ENCODE measurements around the gene KAT2B. TPM values are rescaled to one million over a fixed set of nuclear protein-coding genes. Genes with fewer than 3 reads are reported as not detected.

Gene KAT2B
- total RNA-seq, 2 experiments from 2014 or later, result 9.4 to 11.5 TPM

DNA sequence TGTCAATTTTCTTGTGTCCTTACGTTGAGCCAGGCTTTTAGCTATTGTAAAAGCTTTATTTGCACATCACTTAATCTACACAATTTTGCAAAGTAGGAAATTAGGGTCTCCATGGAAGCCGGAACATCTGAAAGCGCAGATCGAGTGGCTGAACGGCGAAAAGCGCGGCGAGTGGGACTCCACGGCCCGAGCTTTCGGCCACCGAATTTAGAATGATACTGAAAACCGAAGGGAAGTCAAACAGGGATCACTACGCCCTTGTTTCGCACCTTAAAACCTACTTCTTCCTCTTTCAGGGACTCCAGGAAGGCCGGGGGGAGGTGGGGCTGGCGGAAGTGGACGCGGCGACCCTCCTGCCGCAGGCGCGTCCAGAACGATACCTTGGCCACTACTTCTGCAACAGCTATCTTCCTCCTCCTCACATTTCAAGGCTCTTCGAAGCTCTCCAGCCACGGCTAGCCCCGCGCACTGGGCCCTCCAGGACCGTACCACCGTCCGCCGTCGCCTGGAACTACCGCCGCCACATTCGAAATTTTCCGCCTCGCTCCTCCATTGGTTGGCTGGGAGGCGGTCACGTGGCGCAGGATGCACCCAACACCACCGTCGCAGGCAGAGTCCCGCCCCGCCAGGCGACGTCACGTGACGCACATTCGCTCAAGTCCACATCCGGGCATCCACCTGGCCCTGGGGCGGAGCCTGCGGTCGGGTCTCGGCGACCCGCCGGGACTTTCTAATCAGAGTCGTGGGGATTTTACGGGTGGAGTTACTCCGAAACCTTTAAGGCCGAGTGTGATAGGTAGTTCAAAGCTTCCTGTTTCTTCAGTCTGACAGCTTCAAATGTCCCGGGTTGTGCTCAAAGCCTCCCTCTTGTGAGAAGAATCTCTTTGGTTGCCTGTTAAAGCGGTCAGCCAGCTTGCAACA is 145.7 kb downstream of the KAT2B start, which contains the start of gene SGO1:
SGO1 (minus strand) TSS at position 528 of the 921 bp plus-strand sequence. CDS start 2,179 bp downstream, outside the sequence.
- Mint-ChIP-seq H3K36me3 (ENCODE audit: low read depth) (peaks cover 8% of the 10 kb centered on the region), H3K4me1 (ENCODE audit: low read depth) (peaks cover 2% of the 10 kb centered on the region), H3K9me3 (no peaks in the 10 kb centered on the region), H3K27ac (no peak within 1 kb of the TSS), H3K27me3 (ENCODE audit: low read depth) (no peaks in the 10 kb centered on the region), H3K4me3 (no peak within 1 kb of the TSS)
- intact Hi-C loops (cut with micrococcal nuclease), result loop anchor here (1.0 to 2.0 kb wide), 6 partner anchors 132 to 1629 kb away; partner anchors contain the start of gene RAB5A
- CTCF ChIA-PET, result interaction anchor here (0.8 to 1.0 kb wide), 3 partner anchors 82 to 320 kb away, joined by 3 read pairs; no protein-coding TSS in a partner anchor
- peak; percentile 99 for DNase-seq

DNA sequence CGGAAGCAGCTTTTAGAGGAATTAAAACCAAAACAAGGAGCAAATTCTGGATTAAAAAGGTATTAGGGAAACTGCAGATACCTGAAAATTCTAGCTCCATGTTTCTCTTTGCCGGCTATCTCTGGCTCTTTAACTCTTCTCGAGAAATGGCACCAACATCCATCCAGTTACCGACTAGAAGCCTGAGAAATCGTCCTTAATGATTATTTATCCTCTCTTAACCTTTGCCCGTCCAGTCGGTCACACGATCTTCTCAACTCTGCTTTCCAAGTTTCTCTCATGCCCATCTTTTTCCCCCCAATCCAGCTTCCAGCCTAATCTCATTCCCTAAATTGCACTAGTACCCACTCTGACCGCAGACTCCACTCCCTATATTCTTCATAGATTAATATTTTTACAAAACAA is 146.4 kb downstream of the KAT2B start:
- H3K4me1 Mint-ChIP-seq (ENCODE audit: low read depth), result peaks cover 2% of the 10 kb centered on the region
- CTCF ChIA-PET, result interaction anchor here (0.6 to 0.9 kb wide), 2 partner anchors 57 to 145 kb away, joined by 3 read pairs; no protein-coding TSS in a partner anchor
- intact Hi-C loops (cut with micrococcal nuclease), result loop anchor here (1.0 to 2.0 kb wide), 6 partner anchors 132 to 1630 kb away; partner anchors contain the start of gene RAB5A
- DNase-seq, result no peak
- no peaks in the 10 kb centered on the region for H3K27me3 Mint-ChIP-seq (ENCODE audit: low read depth)
- no peak overlapping the region for H3K4me3 Mint-ChIP-seq
- peaks cover 8% of the 10 kb centered on the region for H3K36me3 Mint-ChIP-seq (ENCODE audit: low read depth)
- no peaks in the 10 kb centered on the region for H3K9me3 Mint-ChIP-seq
- no peak overlapping the region for H3K27ac Mint-ChIP-seq

DNA sequence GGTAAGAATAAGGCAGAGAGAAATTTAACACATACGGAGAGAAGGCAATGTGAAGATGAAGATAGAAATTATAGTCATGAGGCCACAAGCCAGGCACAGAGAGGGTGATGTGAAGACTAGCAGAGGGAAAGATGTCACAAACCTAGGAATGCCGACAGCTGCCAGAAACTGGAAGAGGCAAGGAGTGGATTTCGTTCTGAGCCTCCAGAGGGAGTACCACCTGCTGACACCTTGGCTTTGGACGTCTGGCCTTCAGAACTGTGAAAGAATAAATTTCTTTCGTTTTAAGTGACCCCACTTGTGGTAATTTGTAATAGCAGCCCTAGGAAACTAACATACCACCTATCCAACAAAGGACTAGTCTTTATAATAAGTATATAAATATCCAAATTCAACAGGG is 150.7 kb downstream of the KAT2B start:
- no peaks in the 10 kb centered on the region for H3K4me1 Mint-ChIP-seq (ENCODE audit: low read depth)
- H3K27me3 Mint-ChIP-seq (ENCODE audit: low read depth), result no peaks in the 10 kb centered on the region
- no peaks in the 10 kb centered on the region for H3K9me3 Mint-ChIP-seq
- no peaks in the 10 kb centered on the region for H3K36me3 Mint-ChIP-seq (ENCODE audit: low read depth)
- CTCF ChIA-PET, result no interaction called here
- intact Hi-C loops (cut with micrococcal nuclease), result no loop called here
- no peak for DNase-seq
- no peak overlapping the region for H3K4me3 Mint-ChIP-seq
- no peak overlapping the region for H3K27ac Mint-ChIP-seq

DNA sequence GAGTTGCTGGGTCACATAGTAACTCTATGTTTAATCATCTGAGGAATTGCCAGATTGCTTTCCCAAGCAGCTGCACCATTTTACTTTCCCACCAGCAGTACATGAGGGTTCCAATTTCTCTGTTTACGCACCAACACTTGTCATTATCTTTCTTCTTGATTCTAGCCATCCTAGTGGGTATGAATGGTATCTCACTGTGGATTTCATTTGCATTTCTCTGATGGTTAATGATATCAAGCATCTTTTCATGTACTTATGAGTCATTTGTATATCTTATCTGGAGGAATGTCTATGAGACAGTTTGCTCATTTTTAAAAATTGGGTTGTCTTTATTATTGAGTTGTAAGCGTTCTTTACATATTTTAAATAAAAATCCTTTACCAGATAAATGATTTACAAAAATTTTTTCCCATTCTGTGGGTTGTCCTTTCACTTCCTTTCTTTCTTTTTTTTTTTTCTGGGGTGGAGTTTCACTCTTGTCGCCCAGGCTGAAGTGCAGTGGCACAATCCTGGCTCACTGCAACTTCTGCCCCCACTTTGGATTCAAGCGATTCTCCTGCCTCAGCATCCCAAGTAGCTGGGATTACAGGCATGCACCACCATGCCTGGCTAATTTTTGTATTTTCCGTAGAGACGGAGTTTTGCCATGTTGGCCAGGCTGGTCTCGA is 154.7 kb downstream of the KAT2B start:
- Mint-ChIP-seq H3K36me3 (ENCODE audit: low read depth) (no peaks in the 10 kb centered on the region), H3K4me1 (ENCODE audit: low read depth) (peaks cover 4% of the 10 kb centered on the region), H3K27ac (no peak overlapping the region), H3K4me3 (no peak overlapping the region), H3K27me3 (ENCODE audit: low read depth) (no peaks in the 10 kb centered on the region), H3K9me3 (no peaks in the 10 kb centered on the region)
- intact Hi-C loops (cut with micrococcal nuclease), result no loop called here
- CTCF ChIA-PET, result no interaction called here
- no peak for DNase-seq

DNA sequence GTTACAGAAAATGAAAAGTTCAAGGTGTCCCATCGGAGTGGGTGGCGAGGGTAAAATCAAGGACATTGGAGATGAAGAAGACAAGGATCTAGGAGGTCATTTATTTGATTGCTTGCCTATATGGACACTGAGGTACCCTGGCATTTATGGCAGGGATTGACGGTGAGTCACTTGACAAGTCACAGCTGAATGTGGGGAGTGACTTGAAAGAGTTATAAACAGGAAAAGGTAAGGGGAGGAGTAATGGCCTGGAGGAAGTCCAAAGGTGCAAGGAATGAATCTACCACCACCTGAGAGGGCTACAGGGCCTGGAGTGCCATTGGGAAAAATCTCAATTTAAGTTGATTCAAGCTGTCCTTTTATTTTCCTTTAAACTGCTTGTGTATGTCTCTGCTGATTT is 157.5 kb downstream of the KAT2B start:
- intact Hi-C loops (cut with micrococcal nuclease), result no loop called here
- Mint-ChIP-seq H3K27ac (no peak overlapping the region), H3K4me1 (ENCODE audit: low read depth) (peaks cover 4% of the 10 kb centered on the region), H3K9me3 (no peaks in the 10 kb centered on the region), H3K36me3 (ENCODE audit: low read depth) (no peaks in the 10 kb centered on the region), H3K27me3 (ENCODE audit: low read depth) (no peaks in the 10 kb centered on the region), H3K4me3 (no peak overlapping the region)
- CTCF ChIA-PET, result interaction anchor here (0.6 kb wide), 1 partner anchor 159 kb away, joined by 3 read pairs; no protein-coding TSS in a partner anchor
- no peak for DNase-seq

DNA sequence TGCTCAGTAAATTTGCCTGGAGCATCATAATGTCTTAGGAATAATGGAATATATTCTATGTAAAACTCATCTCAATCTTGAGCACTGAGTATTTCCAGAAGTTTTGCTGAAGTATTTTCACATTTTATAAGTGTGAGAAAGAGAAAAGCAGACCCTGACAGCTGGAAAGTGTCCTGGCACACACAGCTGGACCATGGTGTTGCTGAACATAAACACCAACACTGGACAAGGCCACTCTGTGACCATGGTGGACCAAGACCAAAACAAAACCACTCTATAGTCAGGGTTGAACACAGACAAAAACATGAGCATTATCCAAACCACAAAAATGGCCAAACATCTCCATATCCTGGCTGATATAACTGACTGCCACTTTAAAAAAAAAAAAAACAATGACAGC is 160.9 kb downstream of the KAT2B start:
- no peak overlapping the region for H3K27ac Mint-ChIP-seq
- DNase-seq, result no peak
- H3K4me3 Mint-ChIP-seq, result no peak overlapping the region
- peaks cover under 1% of the 10 kb centered on the region for H3K36me3 Mint-ChIP-seq (ENCODE audit: low read depth)
- peaks cover 4% of the 10 kb centered on the region for H3K4me1 Mint-ChIP-seq (ENCODE audit: low read depth)
- peaks cover 6% of the 10 kb centered on the region for H3K9me3 Mint-ChIP-seq
- no peaks in the 10 kb centered on the region for H3K27me3 Mint-ChIP-seq (ENCODE audit: low read depth)
- intact Hi-C loops (cut with micrococcal nuclease), result no loop called here
- CTCF ChIA-PET, result no interaction called here

Small RNA genes within 50 kb of the gene (microRNA-seq; reads per million reads assigned to microRNA genes)
- gene MIR3135A (ENCODE audit: borderline microRNAs expressed, borderline replicate concordance), result not detected

Other genes with a start within 250 kb of the KAT2B start
- 1 to 10 TPM in 1 of 2 experiments, under 1 TPM in 1; 0.55 to 1.2 TPM for gene EFHB, start 106.2 kb upstream of the KAT2B start, total RNA-seq
- gene RAB5A, start 93.3 kb upstream of the KAT2B start, total RNA-seq, result 10 to 100 TPM; 46.4 to 47.5 TPM
- gene PP2D1, start 28.2 kb upstream of the KAT2B start, total RNA-seq, result not detected
- gene SGO1, start 145.8 kb downstream of the KAT2B start, total RNA-seq, result 10 to 100 TPM; 36.2 to 37.5 TPM